Neural cell (in vitro differentiated cells): ENCODE results near the gene WNK3.

Experiments
- CTCF ChIP-seq: fragments of 450-650 bp; IDR thresholded peaks from 2 replicates; pipeline ENCODE4 v1.5.1; 2014; ENCODE audit warnings: antibody characterized with exemption, mild to moderate bottlenecking, moderate library complexity; ENCODE audit not compliant: poor library complexity, severe bottlenecking
- EP300 ChIP-seq: fragments of 450-650 bp; conservative IDR thresholded peaks from 2 replicates; pipeline ENCODE4 v1.6.1; 2014; ENCODE audit warnings: antibody characterized with exemption, mild to moderate bottlenecking, moderate library complexity; ENCODE audit not compliant: poor library complexity, severe bottlenecking
- POLR2AphosphoS5 ChIP-seq: IDR thresholded peaks from 2 replicates; pipeline ENCODE4 v1.6.1; 2012
- RAD21 ChIP-seq: fragments of 450-650 bp; conservative IDR thresholded peaks from 2 replicates; pipeline ENCODE4 v1.6.1; 2014; ENCODE audit warnings: antibody characterized with exemption, mild to moderate bottlenecking, moderate library complexity
- REST ChIP-seq: IDR thresholded peaks from 2 replicates; pipeline ENCODE4 v1.6.1; 2012; ENCODE audit warnings: borderline replicate concordance

- TF ChIP-seq CTCF = peak; percentile 15
- no peak for TF ChIP-seq POLR2AphosphoS5
- TF ChIP-seq REST = no peak
- TF ChIP-seq RAD21 = peak; percentile 35
- peak; percentile 46 for TF ChIP-seq EP300
These were observed 772 bp upstream of the WNK3 start for GRCh38 chrX:54358424-54359211.
